IMR-90 (cell line): Measurements from ENCODE around the gene SIM2.

Experiments used
- BHLHE40 ChIP-seq: fragments of 150-350 bp; IDR thresholded peaks from 2 replicates; pipeline ENCODE4 v1.6.1; 2016; ENCODE audit warnings: mild to moderate bottlenecking, low read depth, low read length
- CHD1 ChIP-seq: IDR thresholded peaks from 2 replicates; pipeline ENCODE4 v1.6.1; 2012; ENCODE audit warnings: low read depth, low read length, improper control_type of control experiment
- CTCF ChIP-seq: conservative IDR thresholded peaks from 2 replicates; pipeline ENCODE4 v1.5.1; 2012; ENCODE audit warnings: mild to moderate bottlenecking, low read depth, low read length, improper control_type of control experiment
- MAFK ChIP-seq: IDR thresholded peaks from 2 replicates; pipeline ENCODE4 v1.6.1; 2012; ENCODE audit warnings: low read depth, low read length, improper control_type of control experiment
- POLR2A ChIP-seq: IDR thresholded peaks from 2 replicates; pipeline ENCODE4 v1.6.1; 2012; ENCODE audit warnings: mild to moderate bottlenecking, low read depth, low read length
- RAD21 ChIP-seq: IDR thresholded peaks from 2 replicates; pipeline ENCODE4 v1.6.1; 2012; ENCODE audit warnings: low read length, improper control_type of control experiment
- RCOR1 ChIP-seq: IDR thresholded peaks from 2 replicates; pipeline ENCODE4 v1.6.1; 2012; ENCODE audit warnings: mild to moderate bottlenecking, low read length, improper control_type of control experiment; ENCODE audit not compliant: insufficient replicate concordance
- RFX5 ChIP-seq: IDR thresholded peaks from 2 replicates; pipeline ENCODE4 v1.8.0; 2012; ENCODE audit warnings: low read depth, mild to moderate bottlenecking, low read length, moderate library complexity
- USF2 ChIP-seq: fragments of 150-350 bp; IDR thresholded peaks from 2 replicates; pipeline ENCODE4 v1.6.1; 2017; ENCODE audit warnings: mild to moderate bottlenecking, antibody characterized with exemption, low read length, low read depth

GRCh38 chr21:36729310-36729970, 30.5 kb downstream of the SIM2 start:
- TF ChIP-seq RFX5: no peak
- no peak for TF ChIP-seq CTCF
- no peak for TF ChIP-seq RAD21
- TF ChIP-seq RCOR1: no peak
- no peak for TF ChIP-seq POLR2A
- no peak for TF ChIP-seq BHLHE40
- TF ChIP-seq MAFK: no peak
- TF ChIP-seq CHD1: no peak
- no peak for TF ChIP-seq USF2
